H1 (cell line): ENCODE results near the gene CENPO. TPM values are rescaled to one million over a fixed set of nuclear protein-coding genes. Genes with fewer than 3 reads are reported as not detected.

Experiments
- CTCF ChIA-PET: fragments of 300-600 bp; sonication (Branson Sonifier 250); formaldehyde crosslinking; loops from one replicate; lab custom pipeline; 2021; ENCODE audit not compliant: partially characterized antibody; lab: Charles Lee
- POLR2A ChIA-PET: fragments of 300-600 bp; sonication (Branson Sonifier 250); formaldehyde crosslinking; loops from one replicate; lab custom pipeline; 2021; ENCODE audit warnings: inconsistent platforms; ENCODE audit not compliant: partially characterized antibody; lab: Charles Lee
- DNase-seq, 2 experiments: peaks; one replicate each; pipeline versions ENCODE4 v3.0.0 to v3.0.0-alpha.2; 2010 to 2022; ENCODE audit warnings: low spot score in 2 of 2, low read depth in 1 of 2, mixed read lengths in 1 of 2
- FAIRE-seq: peaks from 2 replicates; lab custom pipeline; 2011; peaks lifted over from hg19 to GRCh38; lab: Jason Lieb, UNC
- H2AFZ ChIP-seq: 2 replicates; pipeline ENCODE4 v1.8.1; 2012; ENCODE audit warnings: low read length, inconsistent platforms
- H2AK5ac ChIP-seq: 2 replicates; pipeline ENCODE4 v1.6.1; 2013; ENCODE audit warnings: low read depth, low read length
- H2BK120ac ChIP-seq: replicated peaks from 2 replicates; pipeline ENCODE3; 2013; ENCODE audit warnings: low read depth, low read length, inconsistent platforms
- H2BK12ac ChIP-seq: 2 replicates; pipeline ENCODE4 v1.6.1; 2013; ENCODE audit warnings: low read depth, low read length
- H2BK15ac ChIP-seq: 2 replicates; pipeline ENCODE4 v1.6.1; 2013; ENCODE audit warnings: low read length
- H2BK20ac ChIP-seq: 2 replicates; pipeline ENCODE4 v1.6.1; 2013; ENCODE audit warnings: low read length
- H2BK5ac ChIP-seq: 2 replicates; pipeline ENCODE4 v1.6.1; 2013; ENCODE audit warnings: low read depth, low read length
- H3K14ac ChIP-seq: 2 replicates; pipeline ENCODE4 v1.6.1; 2013; ENCODE audit warnings: inconsistent platforms; ENCODE audit not compliant: insufficient read length
- H3K18ac ChIP-seq: 2 replicates; pipeline ENCODE4 v1.6.1; 2013; ENCODE audit warnings: low read length; ENCODE audit errors: extremely low read depth
- H3K23ac ChIP-seq: 2 replicates; pipeline ENCODE4 v1.6.1; 2013; ENCODE audit warnings: inconsistent platforms; ENCODE audit not compliant: insufficient read length
- H3K23me2 ChIP-seq: 2 replicates; pipeline ENCODE4 v1.6.1; 2013; ENCODE audit warnings: low read depth, low read length
- H3K27ac ChIP-seq: 2 replicates; pipeline ENCODE4 v1.6.1; 2011; ENCODE audit warnings: low read depth, low read length, inconsistent platforms
- H3K27me3 ChIP-seq, 4 experiments: replicated peaks in 1 of 4; 1 replicate in 1 of 4; 2 replicates in 3 of 4; pipeline versions ENCODE4 v1.6.1 to v1.8.1; 2011 to 2013; ENCODE audit warnings: low read length in 3 of 4, mild to moderate bottlenecking in 3 of 4, inconsistent platforms in 2 of 4, mixed read lengths in 2 of 4, moderate library complexity in 1 of 4; ENCODE audit not compliant: control insufficient read depth in 3 of 4, insufficient read depth in 3 of 4; ENCODE audit errors: extremely low read depth in 1 of 4
- H3K36me3 ChIP-seq, 4 experiments: 2 replicates each; pipeline versions ENCODE4 v1.6.1 to v1.8.1; 2011 to 2013; ENCODE audit warnings: mild to moderate bottlenecking in 4 of 4, low read length in 3 of 4, moderate library complexity in 2 of 4, control low read depth in 1 of 4, inconsistent platforms in 1 of 4; ENCODE audit not compliant: insufficient read depth in 4 of 4, control insufficient read depth in 2 of 4
- H3K4ac ChIP-seq: replicated peaks from 2 replicates; pipeline ENCODE3; 2013; ENCODE audit warnings: low read length, low read depth, mixed read lengths, inconsistent platforms; ENCODE audit not compliant: insufficient read length
- H3K4me1 ChIP-seq, 4 experiments: replicated peaks in 1 of 4; 1 replicate in 1 of 4; 2 replicates in 3 of 4; pipeline versions ENCODE4 v1.6.1 to v1.8.1; 2011 to 2013; ENCODE audit warnings: low read length in 3 of 4, inconsistent platforms in 2 of 4, mixed read lengths in 1 of 4; ENCODE audit not compliant: insufficient read depth in 4 of 4, control insufficient read depth in 3 of 4
- H3K4me2 ChIP-seq, 2 experiments: 2 replicates each; pipeline versions ENCODE4 v1.6.1 to v1.8.1; 2011 to 2013; ENCODE audit warnings: low read depth in 2 of 2, low read length in 2 of 2, control low read depth in 1 of 2, inconsistent platforms in 1 of 2, mild to moderate bottlenecking in 1 of 2; ENCODE audit not compliant: insufficient read depth in 1 of 2
- H3K4me3 ChIP-seq, 4 experiments: fragments of 200-600, 300-600 bp in 1 of 4; sonication (generic), shearing (Covaris generic), sonication (Bioruptor Twin) in 1 of 4; 2 replicates each; pipeline versions ENCODE4 v1.5.1 to v1.8.1; 2011 to 2016; ENCODE audit warnings: low read length in 4 of 4, low read depth in 3 of 4, control low read depth in 2 of 4, inconsistent platforms in 2 of 4, mild to moderate bottlenecking in 2 of 4, mixed read lengths in 1 of 4, moderate library complexity in 1 of 4; ENCODE audit not compliant: insufficient read depth in 2 of 4; ENCODE audit errors: extremely low read depth in 1 of 4
- H3K56ac ChIP-seq: replicated peaks from 2 replicates; pipeline ENCODE3; 2013; ENCODE audit warnings: low read depth, mild to moderate bottlenecking, mixed read lengths, low read length, inconsistent platforms; ENCODE audit not compliant: insufficient read length
- H3K79me1 ChIP-seq: 2 replicates; pipeline ENCODE4 v1.6.1; 2013; ENCODE audit warnings: low read depth, low read length, control low read depth
- H3K79me2 ChIP-seq, 2 experiments: 2 replicates each; pipeline versions ENCODE4 v1.6.1 to v1.8.1; 2012 to 2013; ENCODE audit warnings: low read length in 2 of 2, mild to moderate bottlenecking in 2 of 2, inconsistent platforms in 1 of 2; ENCODE audit not compliant: insufficient read depth in 2 of 2, control insufficient read depth in 1 of 2
- H3K9ac ChIP-seq, 4 experiments: replicated peaks in 1 of 4; 1 replicate in 1 of 4; 2 replicates in 3 of 4; pipeline versions ENCODE4 v1.6.1 to v1.8.1; 2011 to 2013; ENCODE audit warnings: low read depth in 3 of 4, low read length in 3 of 4, control low read depth in 2 of 4, mild to moderate bottlenecking in 2 of 4, moderate library complexity in 2 of 4, inconsistent platforms in 1 of 4; ENCODE audit errors: extremely low read depth in 1 of 4
- H3K9me3 ChIP-seq, 2 experiments: 2 replicates each; pipeline versions ENCODE4 v1.6.1 to v1.8.1; 2012 to 2013; ENCODE audit warnings: mild to moderate bottlenecking in 2 of 2, moderate library complexity in 2 of 2, control low read depth in 1 of 2, inconsistent platforms in 1 of 2, low read depth in 1 of 2, low read length in 1 of 2, mixed read lengths in 1 of 2; ENCODE audit not compliant: insufficient read depth in 2 of 2
- H4K20me1 ChIP-seq, 2 experiments: replicated peaks in 1 of 2; 2 replicates each; pipeline versions ENCODE3 to v1.8.1; 2011 to 2013; ENCODE audit warnings: inconsistent platforms in 2 of 2, low read length in 2 of 2, mild to moderate bottlenecking in 1 of 2; ENCODE audit not compliant: insufficient read depth in 2 of 2, control insufficient read depth in 1 of 2
- H4K5ac ChIP-seq: 2 replicates; pipeline ENCODE4 v1.6.1; 2013; ENCODE audit warnings: low read length, low read depth, mixed read lengths, inconsistent platforms; ENCODE audit not compliant: insufficient read length
- H4K8ac ChIP-seq: 2 replicates; pipeline ENCODE4 v1.8.0; 2013; ENCODE audit warnings: mild to moderate bottlenecking, moderate library complexity, low read length, inconsistent platforms; ENCODE audit not compliant: insufficient read depth; ENCODE audit errors: extremely low read depth
- H4K91ac ChIP-seq: replicated peaks from 2 replicates; pipeline ENCODE3; 2013; ENCODE audit warnings: low read length, mixed read lengths, inconsistent platforms; ENCODE audit not compliant: insufficient read length
- BACH1 ChIP-seq: IDR thresholded peaks from 2 replicates; pipeline ENCODE4 v1.6.1; 2012; ENCODE audit warnings: low read length, improper control_type of control experiment
- BRCA1 ChIP-seq: IDR thresholded peaks from 2 replicates; pipeline ENCODE4 v1.6.1; 2012; ENCODE audit warnings: low read depth, low read length, improper control_type of control experiment
- CBX8 ChIP-seq: fragments of 300-800, 300-1000 bp; sonication (generic); IDR thresholded peaks from 2 replicates; pipeline ENCODE4 v1.7.1; 2016; ENCODE audit warnings: low read depth, low read length, borderline replicate concordance
- CTBP2 ChIP-seq: IDR thresholded peaks from 2 replicates; pipeline ENCODE4 v1.7.0; 2011; ENCODE audit warnings: borderline replicate concordance, mild to moderate bottlenecking, moderate library complexity, mixed read lengths, low read length; ENCODE audit not compliant: insufficient read depth, insufficient read length
- EGR1 ChIP-seq: IDR thresholded peaks from 2 replicates; pipeline ENCODE4 v1.6.1; 2011; ENCODE audit warnings: low read depth, low read length, borderline replicate concordance
- MAFK ChIP-seq: IDR thresholded peaks from 2 replicates; pipeline ENCODE4 v1.6.1; 2012; ENCODE audit warnings: low read depth, mild to moderate bottlenecking, improper control_type of control experiment, low read length
- RXRA ChIP-seq: IDR thresholded peaks from 2 replicates; pipeline ENCODE4 v1.6.1; 2011; ENCODE audit warnings: low read depth, mild to moderate bottlenecking, low read length, moderate library complexity; ENCODE audit not compliant: insufficient read depth
- SAP30 ChIP-seq: fragments of 300-600 bp; sonication (generic); IDR thresholded peaks from 2 replicates; pipeline ENCODE4 v1.7.1; 2012; ENCODE audit warnings: low read length, moderate library complexity, mild to moderate bottlenecking, inconsistent platforms; ENCODE audit not compliant: insufficient read depth, insufficient replicate concordance
- SP4 ChIP-seq: IDR thresholded peaks from 2 replicates; pipeline ENCODE4 v1.6.1; 2012; ENCODE audit warnings: low read length, inconsistent platforms
- TAF1 ChIP-seq: IDR thresholded peaks from 2 replicates; pipeline ENCODE4 v1.6.1; 2011; ENCODE audit warnings: mild to moderate bottlenecking, low read depth, low read length
- TAF7 ChIP-seq: optimal IDR thresholded peaks from 2 replicates; pipeline ENCODE3; 2011; ENCODE audit warnings: low read depth, mild to moderate bottlenecking, inconsistent platforms, low read length, moderate library complexity, borderline replicate concordance
- TCF12 ChIP-seq: IDR thresholded peaks from 2 replicates; pipeline ENCODE4 v1.6.1; 2011; ENCODE audit warnings: low read depth, mild to moderate bottlenecking, low read length
- ZNF274 ChIP-seq: IDR thresholded peaks from 2 replicates; pipeline ENCODE4 v1.7.0; 2012; ENCODE audit warnings: low read length, borderline replicate concordance; ENCODE audit errors: extremely low read depth
- WGBS, 2 experiments: shearing (Covaris generic) in 1 of 2; methylation state at CpG; one replicate each; pipeline versions ENCODE4 v1.1.6 to v1.1.7; 2013 to 2015; ENCODE audit warnings: low lambda C conversion rate in 2 of 2, mixed read lengths in 2 of 2, inconsistent platforms in 1 of 2, low coverage in 1 of 2, missing lambda C conversion rate in 1 of 2; ENCODE audit not compliant: insufficient replicate concordance in 2 of 2, insufficient coverage in 1 of 2, insufficient read length in 1 of 2; ENCODE audit errors: extremely low coverage in 1 of 2, missing lambda C conversion rate in 1 of 2; 5-methylcytosine and 5-hydroxymethylcytosine counted together
- polyA plus RNA-seq, 7 experiments: library from polyadenylated mRNA; depleted of rRNA in 3 of 7; stranded (reverse) in 5 of 7; unstranded in 2 of 7; fragments of >200 nt in 5 of 7; fragments of 200-250 nt in 2 of 7; gene quantifications; 1 replicate in 5 of 7; 2 replicates in 1 of 7; 4 replicates in 1 of 7; pipeline versions ENCODE4 v1.2.1 to v1.2.3, GENCODE V29; 2011 to 2013; ENCODE audit warnings: missing spikeins in 2 of 7, mixed read lengths in 2 of 7
- total RNA-seq: library from RNA; stranded (reverse); fragmentation: NEBNext Ultra II Directional; extraction: Animal tissue kit (Norgen Biotek cat#: 25700); gene quantifications from 2 replicates; pipeline ENCODE4 v1.2.1, GENCODE V29; 2021

CENPO gene
- total and polyA plus RNA-seq, 2 of the 8 experiments (the other 6 are each of a cell fraction or from before 2014, with no cell fraction given), result 34.4 to 46.3 TPM

DNA sequence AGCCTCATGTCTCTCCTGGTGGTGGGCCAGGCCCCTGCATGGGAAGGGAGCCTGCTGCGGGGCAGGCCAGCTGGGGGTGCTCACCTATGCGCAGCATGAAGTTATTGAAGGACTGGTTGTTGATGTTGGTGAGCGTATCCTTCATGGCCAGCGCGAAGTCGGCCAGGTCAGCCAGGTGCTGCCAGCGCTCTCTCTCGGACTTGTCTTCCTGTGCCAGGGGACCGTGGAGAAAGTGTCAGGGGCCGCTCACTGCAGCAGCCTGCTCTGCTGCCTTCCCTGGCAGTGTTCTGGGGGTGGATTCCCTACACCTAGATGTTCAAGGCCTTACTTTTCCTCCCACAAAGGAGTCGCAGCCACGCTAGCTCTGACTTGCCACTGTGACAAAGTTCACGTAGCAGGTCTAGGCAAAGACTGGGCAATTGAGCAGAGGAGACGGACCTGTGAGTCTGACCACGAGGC, 28.2 kb downstream of the CENPO start:
- peak overlapping the region; percentile 21 to 50; a peak in 3 of 4 replicates for H3K4me2 ChIP-seq
- no peak overlapping the region for H4K8ac ChIP-seq
- H2AFZ ChIP-seq, result no peak overlapping the region
- H2BK120ac ChIP-seq, result no peak overlapping the region
- H2BK15ac ChIP-seq, result peak overlapping the region; percentile 22
- no peak overlapping the region for H3K56ac ChIP-seq
- no peak overlapping the region for H3K14ac ChIP-seq
- H4K91ac ChIP-seq, result peak overlapping the region; percentile 15
- H3K9me3 ChIP-seq, result 0 out of 4 replicates have a peak, but pooled peaks cover 0 to 3% of the 10 kb centered on the region in 2 experiments
- no peak overlapping the region for H3K23ac ChIP-seq
- H2BK12ac ChIP-seq, result peak overlapping the region; percentile 55
- no peaks in the 10 kb centered on the region for H3K27me3 ChIP-seq
- peaks cover 0 to 8% of the 10 kb centered on the region in 2 experiments for H4K20me1 ChIP-seq
- H3K27ac ChIP-seq, result peak overlapping the region; percentile 73
- H3K79me2 ChIP-seq, result no peaks in the 10 kb centered on the region; a peak in 1 of 4 replicates
- H3K36me3 ChIP-seq, result peaks cover 17 to 67% (median 49%) of the 10 kb centered on the region in 4 experiments
- H3K4me3 ChIP-seq, result peak overlapping the region in 2 of 4 experiments; percentile 12 to 19; a peak in 2 of 8 replicates
- H2BK20ac ChIP-seq, result peak overlapping the region; percentile 40; the same call in 1 of the 2 replicates
- DNase-seq, result peak in 1 of 2 experiments; percentile 57
- 90% methylated on average over 15 of the region's 15 CpGs; no CpG with 5 or more reads in 1 of the 2 experiments for WGBS, 2 experiments
- peak overlapping the region; percentile 18; the same call in 1 of the 2 replicates for H2AK5ac ChIP-seq
- H3K4ac ChIP-seq, result no peak overlapping the region
- H3K4me1 ChIP-seq, result peaks cover 15 to 31% (median 22%) of the 10 kb centered on the region in 4 experiments
- ChIA-PET CTCF (interaction anchor here (1.0 to 3.8 kb wide), 6 partner anchors 30 to 411 kb away, joined by 3 to 24 read pairs (median 6); partner anchors contain the start of genes CENPO and PTRHD1), POLR2A (interaction anchor here (0.8 to 2.2 kb wide), 4 partner anchors 8 to 428 kb away, joined by 3 to 10 read pairs (median 6); partner anchors contain the start of genes CENPO and PTRHD1)
- H4K5ac ChIP-seq, result peak overlapping the region; percentile 7
- FAIRE-seq, result no peak
- H3K79me1 ChIP-seq, result peaks cover 3% of the 10 kb centered on the region; the same call in 1 of the 2 replicates
- H3K9ac ChIP-seq, result peak overlapping the region in 1 of 4 experiments; percentile 17; a peak in 1 of 7 replicates
- peaks cover 2% of the 10 kb centered on the region; the same call in 1 of the 2 replicates for H3K23me2 ChIP-seq
- peak overlapping the region; percentile 93 for H2BK5ac ChIP-seq
- H3K18ac ChIP-seq, result peak overlapping the region; percentile 49
- TF ChIP-seq EGR1, result no peak
- TF ChIP-seq SP4, result no peak
- no peak for TF ChIP-seq TAF1
- TF ChIP-seq RXRA, result no peak
- TF ChIP-seq BACH1, result no peak
- TF ChIP-seq TCF12, result no peak
- TF ChIP-seq CTBP2, result peak; percentile 25
- no peak for TF ChIP-seq BRCA1
- TF ChIP-seq CBX8, result no peak
- peak; percentile 7 for TF ChIP-seq TAF7
- no peak for TF ChIP-seq MAFK
- no peak for TF ChIP-seq ZNF274
- no peak for TF ChIP-seq SAP30
